Subcutaneous preadipocyte (primary cell): ENCODE measurements around the gene NUDT9. TPM values are rescaled to one million over a fixed set of nuclear protein-coding genes. Genes with fewer than 3 reads are reported as not detected.

Experiments
- small RNA-seq: library from RNA; depleted of rRNA; stranded (forward); fragments of <200 nt; gene quantifications from one replicate; pipeline ENCODE3, GENCODE V24; 2012
- total RNA-seq: library from RNA; depleted of rRNA; stranded (reverse); fragments of >200 nt; gene quantifications from 2 replicates; pipeline ENCODE4 v1.2.3, GENCODE V29; 2012

NUDT9 gene, protein sequence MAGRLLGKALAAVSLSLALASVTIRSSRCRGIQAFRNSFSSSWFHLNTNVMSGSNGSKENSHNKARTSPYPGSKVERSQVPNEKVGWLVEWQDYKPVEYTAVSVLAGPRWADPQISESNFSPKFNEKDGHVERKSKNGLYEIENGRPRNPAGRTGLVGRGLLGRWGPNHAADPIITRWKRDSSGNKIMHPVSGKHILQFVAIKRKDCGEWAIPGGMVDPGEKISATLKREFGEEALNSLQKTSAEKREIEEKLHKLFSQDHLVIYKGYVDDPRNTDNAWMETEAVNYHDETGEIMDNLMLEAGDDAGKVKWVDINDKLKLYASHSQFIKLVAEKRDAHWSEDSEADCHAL
- 6.3 and 8.8 TPM in 2 replicates for total RNA-seq

DNA sequence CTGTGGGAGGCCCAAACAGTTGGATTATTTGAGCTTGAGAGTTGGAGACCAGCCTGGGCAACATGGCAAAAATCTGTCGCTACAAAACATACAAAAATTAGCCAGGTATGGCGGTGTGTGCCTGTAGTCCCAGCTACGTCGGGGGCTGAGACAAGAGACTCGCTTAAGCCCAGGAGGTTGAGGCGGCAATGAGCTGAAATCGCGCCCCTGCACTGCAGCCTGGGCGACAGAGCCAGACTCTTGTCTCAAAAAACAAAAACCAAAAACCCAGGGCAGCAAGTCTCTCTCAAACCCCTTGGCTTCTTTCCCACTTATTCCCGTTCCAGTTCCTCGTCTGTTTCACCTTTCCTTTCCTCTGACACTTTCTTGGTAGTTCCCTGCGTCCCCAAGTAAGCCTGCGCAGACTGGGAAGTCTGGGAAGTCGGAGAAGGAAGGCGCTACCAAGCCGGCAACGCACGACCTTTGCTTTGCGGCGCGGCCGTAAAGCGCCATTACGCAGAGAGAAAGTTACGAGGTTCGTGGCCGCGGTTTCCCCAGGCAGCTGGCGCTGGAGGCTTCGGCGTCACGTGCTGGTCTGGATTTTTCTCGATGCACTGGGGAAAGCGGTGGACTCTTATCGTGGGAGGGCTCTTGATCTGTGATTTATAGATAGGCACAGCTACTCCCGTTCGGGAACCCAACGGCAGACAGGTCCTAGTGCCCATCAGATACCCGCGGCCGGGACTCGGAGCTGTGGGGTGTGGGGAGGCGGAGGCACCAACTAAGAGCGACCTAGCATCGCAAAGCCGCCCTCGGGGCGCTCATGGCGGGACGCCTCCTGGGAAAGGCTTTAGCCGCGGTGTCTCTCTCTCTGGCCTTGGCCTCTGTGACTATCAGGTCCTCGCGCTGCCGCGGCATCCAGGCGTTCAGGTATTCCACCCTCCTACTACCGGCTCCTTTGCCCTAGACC, at the start of gene NUDT9:
NUDT9 (plus strand) TSS at position 470 of the 949 bp plus-strand sequence; CDS start at position 803, 333 bp downstream.

DNA sequence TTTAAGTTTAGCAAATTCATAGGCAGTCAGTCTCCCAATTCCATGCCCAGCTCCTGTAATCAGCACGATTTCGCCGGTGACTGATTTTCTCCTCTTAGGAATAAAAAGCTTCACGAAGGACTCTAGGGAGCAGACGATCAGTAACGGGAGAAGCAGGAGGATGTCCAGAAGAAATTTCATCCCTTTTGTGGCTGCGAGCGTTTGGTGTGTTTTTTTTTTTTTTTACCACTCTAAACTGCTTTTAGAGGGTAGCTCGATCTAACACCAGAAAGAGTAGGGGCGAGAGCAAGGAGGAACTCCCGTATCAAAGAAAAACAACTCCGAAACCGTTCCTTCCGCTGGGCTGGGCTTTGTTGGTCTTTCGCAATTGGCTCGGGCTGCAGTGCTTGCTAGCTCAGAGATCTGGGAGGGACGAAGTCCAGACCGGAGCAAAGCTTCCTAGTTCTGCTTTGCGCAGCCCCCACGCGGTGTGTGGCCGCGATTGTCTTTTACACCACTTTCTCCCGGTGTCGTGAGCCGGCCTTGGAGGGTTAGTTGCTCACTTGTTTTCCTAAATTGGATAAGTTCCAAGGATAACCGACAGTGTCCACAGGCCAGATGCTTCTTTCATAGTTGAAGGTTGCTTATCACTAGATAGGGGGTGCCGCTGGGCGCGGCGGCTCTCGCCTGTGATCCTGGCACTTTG, 31.3 kb upstream of the NUDT9 start, which contains the start of gene HSD17B11:
HSD17B11 (minus strand) TSS at position 298 of the 685 bp plus-strand sequence; CDS start at position 180, 118 bp downstream.

Small RNAs within 50 kb of the gene (small RNA-seq; reads per million reads assigned to genes)
- gene RN7SL681P: not detected

Other genes starting within 250 kb of the NUDT9 start
- 9.6 and 13.9 TPM in 2 replicates for gene KLHL8, start 202.0 kb upstream of the NUDT9 start, total RNA-seq
- gene HSD17B13, start 99.7 kb upstream of the NUDT9 start, total RNA-seq: under 0.01 TPM in 1 of 2 replicates, not detected in the other
- gene HSD17B11, start 31.4 kb upstream of the NUDT9 start, total RNA-seq: 36.9 and 49.2 TPM in 2 replicates
- 1.1 TPM in 1 of 2 replicates, not detected in the other for gene SPARCL1, start 106.8 kb downstream of the NUDT9 start, total RNA-seq
- gene DSPP, start 186.0 kb downstream of the NUDT9 start, total RNA-seq: not detected in 2 replicates
- not detected in 2 replicates for gene DMP1, start 227.7 kb downstream of the NUDT9 start, total RNA-seq